GM18870 (cell line): Measurements from ENCODE around the gene UBL3.

Source experiments
- ATAC-seq: cut with Tn5 transposase; IDR thresholded peaks from one replicate; pipeline ENCODE4 v1.9.1; 2021; ENCODE audit warnings: moderate library complexity; ENCODE audit not compliant: unreplicated experiment

The UBL3 gene

GRCh38 chr13:29858231-29858630, 7.8 kb upstream of the UBL3 start:
- ATAC-seq = no peak

GRCh38 chr13:29857085-29857484, 6.7 kb upstream of the UBL3 start:
- ATAC-seq = no peak

GRCh38 chr13:29856426-29856825, 6.0 kb upstream of the UBL3 start:
- no peak for ATAC-seq

GRCh38 chr13:29855784-29856183, 5.4 kb upstream of the UBL3 start:
- ATAC-seq = no peak

GRCh38 chr13:29855009-29855408, 4.6 kb upstream of the UBL3 start:
- no peak for ATAC-seq

GRCh38 chr13:29853131-29853530, 2.7 kb upstream of the UBL3 start:
- no peak for ATAC-seq

GRCh38 chr13:29852472-29853054, 2.1 kb upstream of the UBL3 start:
- no peak for ATAC-seq

GRCh38 chr13:29849731-29850212, 645 bp downstream of the UBL3 start:
- ATAC-seq = peak; percentile 25

- no peak for ATAC-seq
These were observed 1.3 kb downstream of the UBL3 start for GRCh38 chr13:29849071-29849631.

GRCh38 chr13:29847501-29847983, 2.9 kb downstream of the UBL3 start:
- no peak for ATAC-seq

- no peak for ATAC-seq
These were observed 3.8 kb downstream of the UBL3 start for GRCh38 chr13:29846475-29847256.

GRCh38 chr13:29845440-29846056, 4.9 kb downstream of the UBL3 start:
- no peak for ATAC-seq

- no peak for ATAC-seq
These were observed 6.0 kb downstream of the UBL3 start for GRCh38 chr13:29844441-29844840.

GRCh38 chr13:29840585-29840984, 9.8 kb downstream of the UBL3 start:
- no peak for ATAC-seq

- no peak for ATAC-seq
These were observed 14.9 kb downstream of the UBL3 start for GRCh38 chr13:29835280-29836061.

- ATAC-seq = no peak
These were observed 17.6 kb downstream of the UBL3 start for GRCh38 chr13:29832761-29833298.

- no peak for ATAC-seq
These were observed 20.4 kb downstream of the UBL3 start for GRCh38 chr13:29830000-29830399.

GRCh38 chr13:29819143-29819542, 31.3 kb downstream of the UBL3 start:
- no peak for ATAC-seq

GRCh38 chr13:29817604-29818378, 32.6 kb downstream of the UBL3 start:
- ATAC-seq = peak; percentile 95

GRCh38 chr13:29816715-29817114, 33.7 kb downstream of the UBL3 start:
- no peak for ATAC-seq
